GM12878 (cell line): ENCODE results near the gene LEKR1. TPM values are rescaled to one million over a fixed set of nuclear protein-coding genes. Genes with fewer than 3 reads are reported as not detected.

Source experiments
- ATAC-seq: fragments of 200-7000 bp; cut with Tn5 transposase; 3 replicates; pipeline ENCODE4 v1.9.1; 2020; ENCODE audit warnings: mild to moderate bottlenecking, moderate library complexity
- BruUV-seq: library from RNA; stranded (reverse); fragments of 400-500 nt; replicated peaks from 2 replicates; lab custom pipeline; 2021; lab: Mats Ljungman, UMichigan
- CTCF ChIA-PET: fragments of 300-600 bp; sonication (Branson Sonifier 250); formaldehyde crosslinking; extraction: SDS; loops from one replicate; lab custom pipeline; 2021; ENCODE audit warnings: inconsistent platforms; lab: Yijun Ruan, JAX
- POLR2A ChIA-PET: fragments of 350-600 bp; formaldehyde crosslinking; extraction: SDS; loops from one replicate; lab custom pipeline; 2021; ENCODE audit warnings: inconsistent platforms; lab: Charles Lee
- RAD21 ChIA-PET: fragments of 300-600 bp; sonication (Branson Sonifier 250); formaldehyde crosslinking; loops from one replicate; lab custom pipeline; 2023; ENCODE audit warnings: antibody characterized with exemption; ENCODE audit not compliant: unreplicated experiment; lab: Charles Lee
- SMC1A ChIA-PET: fragments of 300-600 bp; sonication (Branson Sonifier 250); formaldehyde crosslinking; loops from one replicate; lab custom pipeline; 2023; ENCODE audit not compliant: unreplicated experiment, uncharacterized antibody; lab: Charles Lee
- DNase-seq: peaks from one replicate; pipeline ENCODE4 v3.0.0-alpha.2; 2011; ENCODE audit warnings: low read depth, low spot score
- FAIRE-seq: peaks from 3 replicates; lab custom pipeline; 2011; peaks lifted over from hg19 to GRCh38; lab: Jason Lieb, UNC
- H2AFZ ChIP-seq: 2 replicates; pipeline ENCODE4 v1.6.0; 2011; ENCODE audit warnings: low read depth, low read length, control low read depth; ENCODE audit not compliant: control insufficient read depth
- H3K27ac ChIP-seq: 2 replicates; pipeline ENCODE4 v1.5.1; 2011; ENCODE audit warnings: control low read depth; ENCODE audit not compliant: control insufficient read depth, insufficient read depth
- H3K27me3 ChIP-seq, 2 experiments: replicated peaks in 1 of 2; 2 replicates each; pipeline versions ENCODE4 v1.6.0 to v1.6.1; 2011; ENCODE audit warnings: low read length in 1 of 2; ENCODE audit not compliant: control insufficient read depth in 2 of 2, insufficient read depth in 2 of 2
- H3K36me3 ChIP-seq, 2 experiments: 2 replicates each; pipeline ENCODE4 v1.5.1; 2011; ENCODE audit warnings: low read length in 1 of 2; ENCODE audit not compliant: control insufficient read depth in 2 of 2, insufficient read depth in 2 of 2
- H3K4me1 ChIP-seq: 2 replicates; pipeline ENCODE4 v1.6.1; 2011; ENCODE audit warnings: mild to moderate bottlenecking, low read length, moderate library complexity, mixed read lengths; ENCODE audit not compliant: control insufficient read depth, insufficient read depth
- H3K4me2 ChIP-seq: 2 replicates; pipeline ENCODE4 v1.6.0; 2011; ENCODE audit warnings: control low read depth; ENCODE audit not compliant: control insufficient read depth, insufficient read depth
- H3K4me3 ChIP-seq: fragments of 200-600 bp; sonication (generic); 2 replicates; pipeline ENCODE4 v1.5.1; 2016
- H3K79me2 ChIP-seq: 2 replicates; pipeline ENCODE4 v1.6.0; 2011; ENCODE audit warnings: low read length; ENCODE audit not compliant: control insufficient read depth, insufficient read depth
- H3K9ac ChIP-seq: 2 replicates; pipeline ENCODE4 v1.8.0; 2011; ENCODE audit warnings: low read length, control low read depth, mixed read lengths; ENCODE audit not compliant: control insufficient read depth, insufficient read depth
- H3K9me3 ChIP-seq: replicated peaks from 3 replicates; pipeline ENCODE4 v1.5.1; 2011; ENCODE audit warnings: mild to moderate bottlenecking, low read length; ENCODE audit not compliant: control insufficient read depth, insufficient read depth
- H4K20me1 ChIP-seq: 2 replicates; pipeline ENCODE4 v1.6.0; 2011; ENCODE audit not compliant: control insufficient read depth, insufficient read depth
- ATF7 ChIP-seq: fragments of 450-650 bp; IDR thresholded peaks from 2 replicates; pipeline ENCODE4 v1.6.1; 2016; ENCODE audit warnings: low read depth, mild to moderate bottlenecking
- BACH1 ChIP-seq: fragments of 450-650 bp; IDR thresholded peaks from 2 replicates; pipeline ENCODE4 v1.6.1; 2017; ENCODE audit warnings: mild to moderate bottlenecking, borderline replicate concordance
- BHLHE40 ChIP-seq, 2 experiments: fragments of 450-650 bp in 1 of 2; IDR thresholded peaks; 2 replicates each; pipeline ENCODE4 v1.6.1; 2011 to 2017; ENCODE audit warnings: low read depth in 2 of 2, borderline replicate concordance in 1 of 2, improper control_type of control experiment in 1 of 2, low read length in 1 of 2, mild to moderate bottlenecking in 1 of 2
- CEBPB ChIP-seq, 2 experiments: fragments of 150-350 bp in 1 of 2; IDR thresholded peaks; 2 replicates each; pipeline ENCODE4 v1.6.1; 2012 to 2014; ENCODE audit warnings: low read depth in 2 of 2, low read length in 2 of 2, borderline replicate concordance in 1 of 2, inconsistent platforms in 1 of 2
- EP300 ChIP-seq, 2 experiments: fragments of 150-350 bp in 1 of 2; IDR thresholded peaks; 2 replicates each; pipeline ENCODE4 v1.6.1; 2011 to 2012; ENCODE audit warnings: low read depth in 2 of 2, low read length in 2 of 2, borderline replicate concordance in 1 of 2, improper control_type of control experiment in 1 of 2, inconsistent platforms in 1 of 2; ENCODE audit not compliant: control insufficient read depth in 1 of 2
- EZH2 ChIP-seq: IDR thresholded peaks from 2 replicates; pipeline ENCODE4 v1.6.1; 2012; ENCODE audit warnings: low read depth, mild to moderate bottlenecking, control low read depth, inconsistent platforms, low read length, borderline replicate concordance; ENCODE audit not compliant: control insufficient read depth
- GABPA ChIP-seq: IDR thresholded peaks from 2 replicates; pipeline ENCODE4 v1.6.1; 2014; ENCODE audit warnings: antibody characterized with exemption, low read depth, mild to moderate bottlenecking, inconsistent platforms
- IKZF2 ChIP-seq, 2 experiments: fragments of 450-650 bp; IDR thresholded peaks; 2 replicates each; pipeline ENCODE4 v1.6.1; 2017; ENCODE audit warnings: mild to moderate bottlenecking in 2 of 2, moderate library complexity in 2 of 2
- MEF2A ChIP-seq: IDR thresholded peaks from 2 replicates; pipeline ENCODE4 v1.6.1; 2011; ENCODE audit warnings: low read depth, mild to moderate bottlenecking, low read length, moderate library complexity; ENCODE audit not compliant: insufficient read depth
- MTA3 ChIP-seq: IDR thresholded peaks from 2 replicates; pipeline ENCODE4 v1.6.1; 2012; ENCODE audit warnings: low read length, inconsistent platforms, borderline replicate concordance
- NFXL1 ChIP-seq: fragments of 450-650 bp; IDR thresholded peaks from 2 replicates; pipeline ENCODE4 v1.6.1; 2017; ENCODE audit warnings: antibody characterized with exemption, mild to moderate bottlenecking, borderline replicate concordance
- NFYB ChIP-seq: IDR thresholded peaks from 2 replicates; pipeline ENCODE4 v1.6.1; 2011; ENCODE audit warnings: low read depth, mild to moderate bottlenecking, low read length, improper control_type of control experiment, moderate library complexity; ENCODE audit not compliant: insufficient read depth
- PAX8 ChIP-seq: fragments of 450-650 bp; IDR thresholded peaks from 2 replicates; pipeline ENCODE4 v1.6.1; 2017; ENCODE audit warnings: mild to moderate bottlenecking, moderate library complexity
- PML ChIP-seq: IDR thresholded peaks from 2 replicates; pipeline ENCODE4 v1.6.1; 2012; ENCODE audit warnings: low read length, inconsistent platforms
- RAD51 ChIP-seq: fragments of 450-650 bp; IDR thresholded peaks from 2 replicates; pipeline ENCODE4 v1.6.1; 2016; ENCODE audit warnings: moderate library complexity, mild to moderate bottlenecking, inconsistent platforms
- RFX5 ChIP-seq: IDR thresholded peaks from 2 replicates; pipeline ENCODE4 v1.6.1; 2011; ENCODE audit warnings: low read depth, low read length, improper control_type of control experiment
- SMAD5 ChIP-seq: IDR thresholded peaks from 2 replicates; pipeline ENCODE4 v1.6.1; 2016; ENCODE audit warnings: antibody characterized with exemption, low read depth
- SRF ChIP-seq, 2 experiments: IDR thresholded peaks; 2 replicates each; pipeline ENCODE4 v1.6.1; 2011; ENCODE audit warnings: low read depth in 2 of 2, low read length in 2 of 2, mild to moderate bottlenecking in 1 of 2, moderate library complexity in 1 of 2
- TAF1 ChIP-seq: IDR thresholded peaks from 2 replicates; pipeline ENCODE4 v1.6.1; 2011; ENCODE audit warnings: mild to moderate bottlenecking, low read depth, low read length, borderline replicate concordance
- TCF12 ChIP-seq: IDR thresholded peaks from 2 replicates; pipeline ENCODE4 v1.6.1; 2011; ENCODE audit warnings: low read depth, mild to moderate bottlenecking, low read length
- WGBS: methylation state at CpG from one replicate; pipeline ENCODE4 v1.1.6; 2016; ENCODE audit warnings: low lambda C conversion rate; ENCODE audit not compliant: insufficient replicate concordance, insufficient coverage; ENCODE audit errors: missing lambda C conversion rate; 5-methylcytosine and 5-hydroxymethylcytosine counted together
- in situ Hi-C: fragments of 300-500 bp; cut with MboI; formaldehyde crosslinking; loops from 9 replicates; pipeline ENCODE4 v1.14.3; 2018; ENCODE audit warnings: mixed read lengths
- intact Hi-C: fragments of 100-400 bp; cut with micrococcal nuclease; formaldehyde crosslinking; loops from one replicate; pipeline ENCODE4 v1.14.2; 2022; ENCODE audit not compliant: unreplicated experiment
- polyA plus RNA-seq, 11 experiments: library from polyadenylated mRNA; depleted of rRNA in 4 of 11; unstranded in 6 of 11; stranded (reverse) in 5 of 11; fragments of >200 nt; fragmentation: Nextera tagmentation in 4 of 11; fragmentation: Illumina TruSeq in 1 of 11; extraction: Ambion mirVana in 4 of 11; extraction: Trizol in 1 of 11; gene quantifications; 1 replicate in 1 of 11; 2 replicates in 10 of 11; pipeline versions ENCODE4 v1.2.1 to v1.2.3, GENCODE V29; 2011 to 2016; ENCODE audit warnings: inconsistent platforms in 2 of 11, missing spikeins in 2 of 11, low read depth in 1 of 11
- total RNA-seq, 4 experiments: library from RNA; depleted of rRNA in 3 of 4; stranded (reverse); fragments of >200 nt in 3 of 4; fragmentation: Illumina TruSeq in 1 of 4; extraction: Trizol in 1 of 4; gene quantifications; 2 replicates each; pipeline versions ENCODE4 v1.2.1 to v1.2.3, GENCODE V29; 2013 to 2021
- TF ChIP-seq, protein P1 (sequence below): fragments of 450-650 bp; IDR thresholded peaks from 2 replicates; pipeline ENCODE4 v1.6.1; 2016; ENCODE audit warnings: mild to moderate bottlenecking

Gene LEKR1
- total and polyA plus RNA-seq, 10 of the 15 experiments (the other 5 are each of a cell fraction or from before 2014, with no cell fraction given): 0.48 to 3.2 (median 1.3) TPM

DNA sequence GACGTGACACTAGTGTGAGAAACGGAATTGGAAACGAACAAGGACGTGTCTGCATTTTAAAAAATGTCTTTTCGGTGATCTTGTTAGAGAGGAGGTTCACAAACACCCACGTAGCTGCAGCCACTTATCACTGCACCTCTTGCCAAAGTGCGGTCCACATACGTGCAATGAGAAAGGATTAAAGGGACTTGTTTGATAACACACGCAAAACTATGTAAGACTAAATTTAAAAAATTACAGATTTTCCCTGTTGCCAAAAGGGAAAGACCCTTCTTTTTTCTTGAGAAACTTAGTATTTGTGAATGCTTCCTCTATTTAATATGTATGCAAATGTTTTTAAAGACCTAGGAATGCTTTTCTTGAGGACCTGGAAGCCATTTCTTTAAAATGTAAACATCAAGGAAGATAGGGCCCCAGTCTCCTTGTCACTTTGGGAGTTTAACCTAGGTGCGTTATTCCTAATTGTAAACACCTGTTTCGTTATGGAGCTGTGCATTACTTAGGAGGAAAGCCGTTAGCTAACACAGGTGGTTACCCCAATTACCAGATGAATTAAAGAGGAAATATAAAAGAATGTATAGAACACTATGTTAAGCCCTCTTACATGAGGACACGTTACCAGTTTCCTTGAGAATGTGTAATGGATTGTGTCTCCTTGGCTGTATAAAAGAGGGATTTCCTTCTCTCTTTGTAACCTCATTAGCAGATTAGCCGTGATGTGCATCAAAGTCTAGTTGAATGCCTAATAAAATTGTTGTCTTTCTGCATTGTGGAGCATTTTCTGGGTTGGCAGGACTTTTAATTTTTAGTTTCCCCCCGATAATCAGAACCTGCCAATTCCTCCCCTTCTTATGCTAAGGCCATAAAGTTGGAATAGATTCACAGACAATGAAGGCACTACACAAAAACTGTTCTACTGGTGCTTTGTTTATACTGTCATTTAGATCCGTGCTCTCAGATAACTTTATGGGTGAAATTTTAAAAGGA lies 1.0 kb downstream of the LEKR1 start:
- H3K79me2 ChIP-seq: peaks cover 9% of the 10 kb centered on the region
- peak in 1 of 2 experiments; percentile 2; a peak in 1 of 4 replicates for TF ChIP-seq IKZF2 (IDR thresholded peaks at IDR 0.05)
- TF ChIP-seq RFX5: no peak
- TF ChIP-seq RAD51: peak; percentile 24; the same call in 1 of the 2 replicates
- TF ChIP-seq MEF2A: no peak
- TF ChIP-seq NFXL1: no peak
- TF ChIP-seq, protein P1, sequence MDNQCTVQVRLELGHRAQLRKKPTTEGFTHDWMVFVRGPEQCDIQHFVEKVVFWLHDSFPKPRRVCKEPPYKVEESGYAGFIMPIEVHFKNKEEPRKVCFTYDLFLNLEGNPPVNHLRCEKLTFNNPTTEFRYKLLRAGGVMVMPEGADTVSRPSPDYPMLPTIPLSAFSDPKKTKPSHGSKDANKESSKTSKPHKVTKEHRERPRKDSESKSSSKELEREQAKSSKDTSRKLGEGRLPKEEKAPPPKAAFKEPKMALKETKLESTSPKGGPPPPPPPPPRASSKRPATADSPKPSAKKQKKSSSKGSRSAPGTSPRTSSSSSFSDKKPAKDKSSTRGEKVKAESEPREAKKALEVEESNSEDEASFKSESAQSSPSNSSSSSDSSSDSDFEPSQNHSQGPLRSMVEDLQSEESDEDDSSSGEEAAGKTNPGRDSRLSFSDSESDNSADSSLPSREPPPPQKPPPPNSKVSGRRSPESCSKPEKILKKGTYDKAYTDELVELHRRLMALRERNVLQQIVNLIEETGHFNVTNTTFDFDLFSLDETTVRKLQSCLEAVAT: 0 out of 2 replicates have a peak, but pooled peaks have one; percentile 13
- TF ChIP-seq EZH2: no peak
- no peak for TF ChIP-seq CEBPB (IDR thresholded peaks at IDR 0.05; ENCODE audit: borderline replicate concordance in 1 of 2, low read depth in 2 of 2, low read length in 2 of 2)
- TF ChIP-seq PAX8: 0 out of 2 replicates have a peak, but pooled peaks have one; percentile 75
- TF ChIP-seq SMAD5: no peak
- no peak; a peak in 2 of 4 replicates for TF ChIP-seq BHLHE40 (IDR thresholded peaks at IDR 0.05; ENCODE audit: borderline replicate concordance in 1 of 2, low read depth in 2 of 2, low read length in 1 of 2)
- peak in 1 of 2 experiments; percentile 76; a peak in 1 of 4 replicates for TF ChIP-seq EP300 (IDR thresholded peaks at IDR 0.05; ENCODE audit: borderline replicate concordance in 1 of 2, control insufficient read depth in 1 of 2, low read depth in 2 of 2, low read length in 2 of 2)
- no peak for TF ChIP-seq TAF1
- peak; percentile 61; the same call in 1 of the 2 replicates for TF ChIP-seq ATF7
- peak; percentile 57; the same call in 1 of the 2 replicates for TF ChIP-seq MTA3
- TF ChIP-seq PML: no peak
- no peak for TF ChIP-seq GABPA
- no peak for TF ChIP-seq NFYB
- TF ChIP-seq SRF (IDR thresholded peaks at IDR 0.05; ENCODE audit: low read depth in 2 of 2, low read length in 2 of 2): no peak
- 0 out of 2 replicates have a peak, but pooled peaks have one; percentile 25 for TF ChIP-seq BACH1
- no peak for TF ChIP-seq TCF12
- TF ChIP-seq, all 136 proteins: peak for 8
- Histone ChIP-seq H3K9me3 (no peaks in the 10 kb centered on the region), H3K27ac (peak overlapping the region; percentile 93), H4K20me1 (no peaks in the 10 kb centered on the region), H3K27me3 (no peaks in the 10 kb centered on the region), H3K4me2 (peak overlapping the region; percentile 75), H3K36me3 (no peaks in the 10 kb centered on the region), H3K4me3 (peak overlapping the region; percentile 73), H2AFZ (peak overlapping the region; percentile 84), H3K4me1 (peaks cover 7% of the 10 kb centered on the region; the same call in 1 of the 2 replicates), H3K9ac (peak overlapping the region; percentile 78)
- BruUV-seq: no TSS peak
- no peak for DNase-seq
- SMC1A ChIA-PET: interaction anchor here (0.9 to 1.4 kb wide), 4 partner anchors 10 to 105 kb away, joined by 3 read pairs; no protein-coding TSS in a partner anchor
- FAIRE-seq: no peak
- in situ Hi-C loops (loop anchor here (5.0 kb wide), 1 partner anchor 255 kb away; no protein-coding TSS in a partner anchor), intact Hi-C loops (no loop called here)
- POLR2A ChIA-PET: interaction anchor here (1.1 kb wide), 1 partner anchor 10 kb away, joined by 3 read pairs; no protein-coding TSS in a partner anchor
- 40% methylated on average over 16 of the region's 16 CpGs for WGBS
- RAD21 ChIA-PET: interaction anchor here (0.6 to 1.3 kb wide), 3 partner anchors 10 to 310 kb away, joined by 3 read pairs; no protein-coding TSS in a partner anchor
- no peak for ATAC-seq
- CTCF ChIA-PET: interaction anchor here (0.6 to 1.4 kb wide), 4 partner anchors 9 to 144 kb away, joined by 3 to 4 read pairs (median 3); no protein-coding TSS in a partner anchor
